Measurements from ENCODE around the gene PTPRC. TPM values are rescaled to one million over a fixed set of nuclear protein-coding genes. Genes with fewer than 3 reads are reported as not detected.

PTPRC gene
- total RNA-seq, 3 donors from 2014 or later: 22.0 to 36.0 (median 35.7) TPM

DNA sequence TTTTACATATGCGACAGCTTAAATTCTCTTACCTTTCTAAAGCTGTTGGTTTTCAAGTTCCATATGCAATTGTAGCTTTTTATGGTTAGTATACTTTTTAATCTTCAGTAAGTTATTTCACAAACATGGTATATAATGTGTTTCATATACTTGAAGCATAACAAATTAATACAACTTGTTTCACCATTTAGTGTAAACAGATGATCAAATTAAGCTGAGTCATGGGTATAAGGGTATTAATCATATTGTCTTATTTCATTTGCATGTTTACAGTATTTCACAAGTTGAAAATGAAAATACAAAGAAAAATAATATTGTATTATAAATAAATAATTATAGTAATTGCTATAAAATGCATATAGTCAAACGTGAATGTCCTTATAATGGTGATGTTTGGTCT, 92.1 kb downstream of the PTPRC start:
- H3K27ac ChIP-seq: no peak overlapping the region
- no peak for TF ChIP-seq POLR2A (IDR thresholded peaks at IDR 0.05)
- no peak for TF ChIP-seq POLR2AphosphoS5 (IDR thresholded peaks at IDR 0.05)
- TF ChIP-seq, protein P1, sequence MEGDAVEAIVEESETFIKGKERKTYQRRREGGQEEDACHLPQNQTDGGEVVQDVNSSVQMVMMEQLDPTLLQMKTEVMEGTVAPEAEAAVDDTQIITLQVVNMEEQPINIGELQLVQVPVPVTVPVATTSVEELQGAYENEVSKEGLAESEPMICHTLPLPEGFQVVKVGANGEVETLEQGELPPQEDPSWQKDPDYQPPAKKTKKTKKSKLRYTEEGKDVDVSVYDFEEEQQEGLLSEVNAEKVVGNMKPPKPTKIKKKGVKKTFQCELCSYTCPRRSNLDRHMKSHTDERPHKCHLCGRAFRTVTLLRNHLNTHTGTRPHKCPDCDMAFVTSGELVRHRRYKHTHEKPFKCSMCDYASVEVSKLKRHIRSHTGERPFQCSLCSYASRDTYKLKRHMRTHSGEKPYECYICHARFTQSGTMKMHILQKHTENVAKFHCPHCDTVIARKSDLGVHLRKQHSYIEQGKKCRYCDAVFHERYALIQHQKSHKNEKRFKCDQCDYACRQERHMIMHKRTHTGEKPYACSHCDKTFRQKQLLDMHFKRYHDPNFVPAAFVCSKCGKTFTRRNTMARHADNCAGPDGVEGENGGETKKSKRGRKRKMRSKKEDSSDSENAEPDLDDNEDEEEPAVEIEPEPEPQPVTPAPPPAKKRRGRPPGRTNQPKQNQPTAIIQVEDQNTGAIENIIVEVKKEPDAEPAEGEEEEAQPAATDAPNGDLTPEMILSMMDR (IDR thresholded peaks at IDR 0.05): no peak
- no peak for DNase-seq (ENCODE audit: low spot score in 2 of 2)
- no peaks in the 10 kb centered on the region for H3K4me1 ChIP-seq
- intact Hi-C loops (cut with DNase I; ENCODE audit: low total_unique reads): no loop called here
- no peak overlapping the region for H3K4me3 ChIP-seq
- H3K9me3 ChIP-seq: no peaks in the 10 kb centered on the region
- H3K36me3 ChIP-seq: no peaks in the 10 kb centered on the region
- no peaks in the 10 kb centered on the region for H3K27me3 ChIP-seq

DNA sequence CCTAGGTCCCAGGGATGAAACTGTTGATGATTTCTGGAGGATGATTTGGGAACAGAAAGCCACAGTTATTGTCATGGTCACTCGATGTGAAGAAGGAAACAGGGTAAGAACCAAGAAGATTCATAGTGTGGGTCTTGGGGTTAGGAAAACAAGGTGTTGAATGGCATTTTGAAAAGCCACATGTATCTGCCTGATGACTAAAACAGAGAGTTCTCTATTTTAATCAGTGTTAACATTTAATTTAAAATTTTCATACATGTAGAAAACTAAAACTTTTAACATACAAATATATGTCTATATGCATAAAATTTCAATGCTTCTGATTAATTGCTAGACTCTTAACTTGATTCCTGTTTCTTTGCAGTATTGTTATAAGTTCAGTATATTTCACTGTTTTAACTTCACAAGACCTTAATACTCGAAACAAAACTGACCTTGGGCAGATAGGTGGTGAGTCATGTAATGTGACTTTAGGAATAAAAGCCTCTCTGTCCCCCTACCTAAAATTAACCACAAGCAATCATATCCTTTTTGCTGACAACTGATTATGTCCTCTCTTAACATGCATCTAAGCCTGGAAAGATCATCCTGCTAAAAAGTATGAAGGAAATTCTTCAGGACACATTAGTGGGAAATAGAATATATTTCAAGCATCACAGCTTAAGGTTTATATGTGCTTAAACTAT, 95.6 kb downstream of the PTPRC start:
- Histone ChIP-seq H3K27ac (no peak overlapping the region), H3K4me3 (no peak overlapping the region), H3K27me3 (no peaks in the 10 kb centered on the region), H3K4me1 (no peaks in the 10 kb centered on the region), H3K36me3 (no peaks in the 10 kb centered on the region), H3K9me3 (peaks cover 0 to 4% of the 10 kb centered on the region in 2 donors)
- TF ChIP-seq POLR2AphosphoS5 (IDR thresholded peaks at IDR 0.05) (no peak), POLR2A (IDR thresholded peaks at IDR 0.05) (no peak)
- TF ChIP-seq, protein P1 (IDR thresholded peaks at IDR 0.05): no peak
- intact Hi-C loops (cut with DNase I; ENCODE audit: low total_unique reads): no loop called here
- DNase-seq (ENCODE audit: low spot score in 2 of 2): no peak

DNA sequence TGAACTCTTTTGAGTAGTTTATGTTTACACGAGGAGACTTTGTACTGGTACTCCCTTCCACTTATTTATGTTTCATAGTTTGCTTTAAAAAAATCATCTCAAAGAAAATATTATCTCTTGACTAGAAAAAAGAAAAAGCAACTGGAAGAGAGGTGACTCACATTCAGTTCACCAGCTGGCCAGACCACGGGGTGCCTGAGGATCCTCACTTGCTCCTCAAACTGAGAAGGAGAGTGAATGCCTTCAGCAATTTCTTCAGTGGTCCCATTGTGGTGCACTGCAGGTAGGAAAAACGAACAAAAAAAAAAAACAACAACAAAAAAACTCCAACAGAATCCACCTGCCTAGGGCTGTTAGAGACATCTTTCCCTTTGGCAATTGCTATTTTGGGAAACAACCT, 102.9 kb downstream of the PTPRC start:
- Histone ChIP-seq H3K27me3 (no peaks in the 10 kb centered on the region), H3K27ac (no peak overlapping the region), H3K4me1 (no peaks in the 10 kb centered on the region), H3K9me3 (peaks cover 0 to 4% of the 10 kb centered on the region in 2 donors), H3K36me3 (no peaks in the 10 kb centered on the region), H3K4me3 (no peak overlapping the region)
- no peak for TF ChIP-seq POLR2AphosphoS5 (IDR thresholded peaks at IDR 0.05)
- TF ChIP-seq, protein P1 (IDR thresholded peaks at IDR 0.05): no peak
- no peak for TF ChIP-seq POLR2A (IDR thresholded peaks at IDR 0.05)
- intact Hi-C loops (cut with DNase I; ENCODE audit: low total_unique reads): no loop called here
- DNase-seq (ENCODE audit: low spot score in 2 of 2): no peak

DNA sequence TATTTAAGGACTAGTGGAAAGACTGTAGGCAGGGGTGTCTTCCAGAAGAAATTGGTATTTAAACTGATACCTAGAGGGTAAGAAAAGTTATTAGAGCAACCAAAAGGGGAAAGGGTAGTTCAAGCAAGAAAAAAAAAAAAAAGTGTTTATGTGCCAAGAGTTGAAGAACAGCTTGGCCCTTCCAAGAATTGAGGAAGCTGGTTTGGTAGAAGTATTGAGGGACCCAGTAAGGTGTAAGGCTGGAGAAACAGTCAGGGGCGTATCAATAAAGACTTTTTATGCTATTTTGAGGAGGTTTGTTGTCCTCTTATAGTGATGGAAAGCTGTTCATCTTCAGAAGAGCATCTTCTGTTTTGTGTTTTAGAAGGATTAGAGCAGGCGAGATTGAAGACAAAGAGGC, 108.3 kb downstream of the PTPRC start:
- no peak for DNase-seq (ENCODE audit: low spot score in 2 of 2)
- Histone ChIP-seq H3K27me3 (no peaks in the 10 kb centered on the region), H3K4me1 (no peaks in the 10 kb centered on the region), H3K9me3 (no peaks in the 10 kb centered on the region), H3K36me3 (no peaks in the 10 kb centered on the region), H3K27ac (no peak overlapping the region), H3K4me3 (no peak overlapping the region)
- intact Hi-C loops (cut with DNase I; ENCODE audit: low total_unique reads): no loop called here
- TF ChIP-seq, protein P1 (IDR thresholded peaks at IDR 0.05): no peak
- no peak for TF ChIP-seq POLR2AphosphoS5 (IDR thresholded peaks at IDR 0.05)
- TF ChIP-seq POLR2A (IDR thresholded peaks at IDR 0.05): no peak

DNA sequence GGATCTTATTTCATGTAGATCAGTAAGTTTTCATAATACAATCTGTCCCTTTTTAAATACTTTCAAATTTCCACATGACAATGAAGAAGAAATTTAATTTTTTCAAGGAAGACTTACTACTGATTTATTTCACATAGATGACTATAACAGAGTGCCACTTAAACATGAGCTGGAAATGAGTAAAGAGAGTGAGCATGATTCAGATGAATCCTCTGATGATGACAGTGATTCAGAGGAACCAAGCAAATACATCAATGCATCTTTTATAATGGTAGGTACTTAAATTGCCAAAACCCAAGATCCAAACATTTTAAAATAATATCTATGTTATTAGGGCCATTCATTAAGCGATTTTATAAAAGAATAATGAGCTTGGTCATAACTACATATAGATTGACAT, 110.4 kb downstream of the PTPRC start:
- H3K4me3 ChIP-seq: no peak overlapping the region

More for the DNA sequence above, 110.4 kb downstream of the PTPRC start:
- DNase-seq (ENCODE audit: low spot score in 2 of 2): no peak
- H3K27me3 ChIP-seq: no peaks in the 10 kb centered on the region
- no peaks in the 10 kb centered on the region for H3K4me1 ChIP-seq
- intact Hi-C loops (cut with DNase I; ENCODE audit: low total_unique reads): no loop called here
- H3K36me3 ChIP-seq: no peaks in the 10 kb centered on the region
- no peak for TF ChIP-seq POLR2AphosphoS5 (IDR thresholded peaks at IDR 0.05)
- TF ChIP-seq POLR2A (IDR thresholded peaks at IDR 0.05): no peak
- TF ChIP-seq, protein P1 (IDR thresholded peaks at IDR 0.05): no peak
- H3K27ac ChIP-seq: no peak overlapping the region
- no peaks in the 10 kb centered on the region for H3K9me3 ChIP-seq
